Measurements from ENCODE around the gene PLEKHA7. TPM values are rescaled to one million over a fixed set of nuclear protein-coding genes. Genes with fewer than 3 reads are reported as not detected.

PLEKHA7 gene
- total and polyA plus RNA-seq, 8 donors: 14.9 to 29.9 (median 20.0) TPM

DNA sequence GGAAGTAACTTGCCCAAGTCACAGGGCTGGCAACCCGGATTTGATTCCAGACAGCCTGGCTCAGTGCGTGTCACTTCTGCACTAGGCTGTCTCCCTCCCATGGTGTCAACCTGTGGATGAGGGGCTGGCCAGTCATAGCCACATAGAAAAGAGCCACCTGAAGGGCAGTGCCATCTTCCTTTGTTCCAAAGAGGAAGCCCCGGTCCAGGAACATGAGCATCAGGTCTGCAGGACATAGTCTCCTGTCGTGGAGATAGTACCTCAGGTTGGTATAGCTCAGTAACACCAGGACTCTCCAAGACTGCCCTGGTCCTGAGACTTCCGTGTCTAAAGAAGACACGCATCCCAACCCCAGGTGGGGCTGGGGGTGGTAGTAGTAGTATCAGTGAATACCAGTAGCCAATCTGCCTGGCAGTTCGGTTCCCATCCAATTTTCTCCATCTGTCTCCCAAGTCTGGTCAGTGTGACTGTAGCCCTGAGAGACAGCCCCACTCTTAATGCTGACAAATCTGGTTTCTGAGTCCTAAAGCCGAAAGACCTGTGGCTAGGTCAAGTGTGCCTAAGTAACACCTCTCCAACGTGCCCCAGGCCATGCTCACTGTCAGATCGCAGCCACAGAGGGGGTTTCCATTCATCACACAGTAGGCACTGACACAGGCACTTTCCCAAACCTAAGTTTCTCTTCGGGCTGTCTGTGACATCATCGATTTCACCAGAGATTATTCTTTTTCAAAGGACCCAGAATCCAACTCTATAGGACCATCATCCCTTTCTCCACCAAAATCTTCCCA, 242.7 kb downstream of the PLEKHA7 start:
- intact Hi-C loops (cut with DNase I): no loop called here
- H3K4me3 ChIP-seq: no peak overlapping the region
- ATAC-seq: no peak
- no peak for DNase-seq
- no peak for FAIRE-seq
- TF ChIP-seq, protein P1, sequence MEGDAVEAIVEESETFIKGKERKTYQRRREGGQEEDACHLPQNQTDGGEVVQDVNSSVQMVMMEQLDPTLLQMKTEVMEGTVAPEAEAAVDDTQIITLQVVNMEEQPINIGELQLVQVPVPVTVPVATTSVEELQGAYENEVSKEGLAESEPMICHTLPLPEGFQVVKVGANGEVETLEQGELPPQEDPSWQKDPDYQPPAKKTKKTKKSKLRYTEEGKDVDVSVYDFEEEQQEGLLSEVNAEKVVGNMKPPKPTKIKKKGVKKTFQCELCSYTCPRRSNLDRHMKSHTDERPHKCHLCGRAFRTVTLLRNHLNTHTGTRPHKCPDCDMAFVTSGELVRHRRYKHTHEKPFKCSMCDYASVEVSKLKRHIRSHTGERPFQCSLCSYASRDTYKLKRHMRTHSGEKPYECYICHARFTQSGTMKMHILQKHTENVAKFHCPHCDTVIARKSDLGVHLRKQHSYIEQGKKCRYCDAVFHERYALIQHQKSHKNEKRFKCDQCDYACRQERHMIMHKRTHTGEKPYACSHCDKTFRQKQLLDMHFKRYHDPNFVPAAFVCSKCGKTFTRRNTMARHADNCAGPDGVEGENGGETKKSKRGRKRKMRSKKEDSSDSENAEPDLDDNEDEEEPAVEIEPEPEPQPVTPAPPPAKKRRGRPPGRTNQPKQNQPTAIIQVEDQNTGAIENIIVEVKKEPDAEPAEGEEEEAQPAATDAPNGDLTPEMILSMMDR (IDR thresholded peaks at IDR 0.05): no peak
- no peaks in the 10 kb centered on the region for H3K27me3 ChIP-seq
- H3K9me3 ChIP-seq: no peaks in the 10 kb centered on the region
- H3K27ac ChIP-seq: no peak overlapping the region
- 87 to 89% methylated on average over 12 of the region's 12 CpGs for WGBS, 2 donors
- no peaks in the 10 kb centered on the region for H3K4me1 ChIP-seq
- H3K36me3 ChIP-seq: no peaks in the 10 kb centered on the region

DNA sequence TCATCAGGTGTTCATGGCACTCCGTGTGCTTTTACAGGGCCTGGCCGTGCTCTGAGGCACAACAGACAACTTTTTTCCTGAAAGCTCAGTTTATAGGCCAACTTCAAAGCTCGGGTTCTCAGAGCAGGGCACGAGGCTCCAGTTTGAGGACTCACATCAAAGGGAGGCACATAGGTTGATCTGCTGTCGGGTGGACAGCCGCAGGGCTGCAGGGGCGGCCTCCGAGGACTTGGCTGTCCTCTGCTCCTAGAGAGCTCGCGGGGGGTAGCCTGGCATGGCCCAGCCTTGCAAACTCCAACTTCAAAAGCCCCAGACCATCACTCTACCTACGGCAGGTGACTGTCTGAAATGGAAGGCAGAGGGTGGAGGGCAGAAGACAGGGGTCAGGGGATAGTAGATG, 244.2 kb downstream of the PLEKHA7 start:
- Histone ChIP-seq H3K36me3 (no peaks in the 10 kb centered on the region), H3K4me1 (no peaks in the 10 kb centered on the region), H3K27ac (no peak overlapping the region), H3K27me3 (no peaks in the 10 kb centered on the region), H3K4me3 (no peak overlapping the region), H3K9me3 (no peaks in the 10 kb centered on the region)
- 81 to 82% methylated on average over 11 of the region's 11 CpGs for WGBS, 2 donors
- DNase-seq (no peak), FAIRE-seq (no peak), ATAC-seq (no peak)
- intact Hi-C loops (cut with DNase I): no loop called here
- TF ChIP-seq, protein P1 (IDR thresholded peaks at IDR 0.05): no peak

DNA sequence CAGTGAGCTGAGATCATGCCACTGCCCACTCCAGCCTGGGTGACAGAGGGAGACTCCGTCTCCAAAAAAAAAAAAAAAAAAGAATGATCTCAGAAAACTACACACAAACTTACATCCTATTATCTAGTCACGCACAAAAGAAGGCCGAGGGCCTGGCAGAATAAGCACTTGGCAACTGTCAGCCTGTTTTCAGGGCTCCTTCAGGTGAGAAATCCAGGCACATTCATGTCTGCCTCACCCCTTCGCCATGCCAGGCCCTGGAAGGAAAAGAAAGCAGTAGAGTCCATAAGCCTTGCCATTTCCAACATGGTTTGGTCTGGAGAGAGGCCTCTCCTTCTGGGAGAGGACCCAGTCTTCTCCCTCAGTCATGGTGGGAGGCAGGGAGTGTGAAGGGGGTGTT, 244.8 kb downstream of the PLEKHA7 start:
- TF ChIP-seq, protein P1 (IDR thresholded peaks at IDR 0.05): no peak
- H3K27me3 ChIP-seq: no peaks in the 10 kb centered on the region
- no peak overlapping the region for H3K27ac ChIP-seq
- DNase-seq (no peak), ATAC-seq (no peak), FAIRE-seq (no peak)
- 94 to 100% methylated on average over 3 to 4 of the region's 4 CpGs for WGBS, 2 donors
- no peaks in the 10 kb centered on the region for H3K36me3 ChIP-seq
- intact Hi-C loops (cut with DNase I): no loop called here
- H3K4me1 ChIP-seq: no peaks in the 10 kb centered on the region
- no peak overlapping the region for H3K4me3 ChIP-seq
- H3K9me3 ChIP-seq: no peaks in the 10 kb centered on the region

DNA sequence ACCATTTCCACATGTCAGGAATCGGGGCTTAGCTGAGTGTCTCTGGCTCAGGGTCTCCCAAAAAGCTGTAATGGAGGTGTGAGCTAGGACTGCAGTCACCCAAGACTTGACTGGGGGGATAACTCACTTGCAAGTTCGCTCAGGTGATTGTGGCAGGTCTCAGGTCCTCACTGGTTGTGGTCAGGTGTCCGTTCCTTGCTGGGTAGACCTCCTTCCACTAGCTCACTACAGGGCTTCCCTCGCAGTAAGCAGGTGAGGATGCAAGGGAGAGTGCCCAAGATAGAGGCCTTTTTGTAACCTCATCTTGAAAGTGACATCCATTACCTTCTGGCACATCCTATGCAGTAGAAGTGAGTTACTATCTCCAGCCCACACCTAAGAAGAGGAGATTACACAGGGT, 246.3 kb downstream of the PLEKHA7 start:
- FAIRE-seq: no peak
- H3K4me1 ChIP-seq: no peaks in the 10 kb centered on the region
- ATAC-seq: no peak
- no peak overlapping the region for H3K4me3 ChIP-seq
- intact Hi-C loops (cut with DNase I): no loop called here
- H3K27ac ChIP-seq: no peak overlapping the region
- TF ChIP-seq, protein P1 (IDR thresholded peaks at IDR 0.05): no peak
- 88 to 91% methylated on average over 4 of the region's 4 CpGs for WGBS, 2 donors
- no peaks in the 10 kb centered on the region for H3K27me3 ChIP-seq
- no peaks in the 10 kb centered on the region for H3K36me3 ChIP-seq
- no peaks in the 10 kb centered on the region for H3K9me3 ChIP-seq
- no peak for DNase-seq

DNA sequence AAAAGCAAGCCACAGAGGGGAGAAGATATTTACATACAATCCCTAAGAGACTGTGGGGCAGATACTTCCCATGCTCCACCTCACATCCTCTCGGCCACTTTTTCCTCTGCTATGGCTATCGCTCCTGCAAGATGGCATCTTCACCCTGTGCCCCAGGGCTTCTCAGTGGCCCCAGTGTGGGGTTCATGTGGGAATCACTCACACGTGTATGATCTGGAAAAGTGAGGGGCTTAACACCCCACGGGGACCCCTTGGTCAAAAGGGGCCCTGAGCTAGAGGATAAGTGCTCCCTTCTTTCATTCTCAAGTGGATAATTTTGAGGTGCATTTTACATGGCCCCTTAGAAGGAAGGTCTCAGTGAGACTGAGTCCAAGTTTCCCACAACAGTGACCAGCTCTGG, 247.1 kb downstream of the PLEKHA7 start:
- Histone ChIP-seq H3K9me3 (no peaks in the 10 kb centered on the region), H3K4me3 (no peak overlapping the region), H3K27ac (no peak overlapping the region), H3K27me3 (no peaks in the 10 kb centered on the region), H3K4me1 (no peaks in the 10 kb centered on the region), H3K36me3 (no peaks in the 10 kb centered on the region)
- 83 to 96% methylated on average over 4 of the region's 4 CpGs for WGBS, 2 donors
- intact Hi-C loops (cut with DNase I): no loop called here
- DNase-seq (no peak), ATAC-seq (no peak), FAIRE-seq (no peak)
- TF ChIP-seq, protein P1 (IDR thresholded peaks at IDR 0.05): no peak
